D721Med (cell line): ENCODE measurements around the gene CNNM3.

Experiments used
- DNase-seq: peaks from one replicate; pipeline ENCODE4 v3.0.0; 2011; ENCODE audit warnings: low spot score; ENCODE audit not compliant: insufficient read length
- FAIRE-seq: peaks from 2 replicates; lab custom pipeline; 2011; peaks lifted over from hg19 to GRCh38; lab: Jason Lieb, UNC
- TF ChIP-seq, protein P1 (sequence below): IDR thresholded peaks from 2 replicates; pipeline ENCODE4 v1.5.1; 2012; ENCODE audit warnings: mild to moderate bottlenecking, control low read depth; ENCODE audit not compliant: insufficient read depth; ENCODE audit errors: missing control alignments

The CNNM3 gene

DNA sequence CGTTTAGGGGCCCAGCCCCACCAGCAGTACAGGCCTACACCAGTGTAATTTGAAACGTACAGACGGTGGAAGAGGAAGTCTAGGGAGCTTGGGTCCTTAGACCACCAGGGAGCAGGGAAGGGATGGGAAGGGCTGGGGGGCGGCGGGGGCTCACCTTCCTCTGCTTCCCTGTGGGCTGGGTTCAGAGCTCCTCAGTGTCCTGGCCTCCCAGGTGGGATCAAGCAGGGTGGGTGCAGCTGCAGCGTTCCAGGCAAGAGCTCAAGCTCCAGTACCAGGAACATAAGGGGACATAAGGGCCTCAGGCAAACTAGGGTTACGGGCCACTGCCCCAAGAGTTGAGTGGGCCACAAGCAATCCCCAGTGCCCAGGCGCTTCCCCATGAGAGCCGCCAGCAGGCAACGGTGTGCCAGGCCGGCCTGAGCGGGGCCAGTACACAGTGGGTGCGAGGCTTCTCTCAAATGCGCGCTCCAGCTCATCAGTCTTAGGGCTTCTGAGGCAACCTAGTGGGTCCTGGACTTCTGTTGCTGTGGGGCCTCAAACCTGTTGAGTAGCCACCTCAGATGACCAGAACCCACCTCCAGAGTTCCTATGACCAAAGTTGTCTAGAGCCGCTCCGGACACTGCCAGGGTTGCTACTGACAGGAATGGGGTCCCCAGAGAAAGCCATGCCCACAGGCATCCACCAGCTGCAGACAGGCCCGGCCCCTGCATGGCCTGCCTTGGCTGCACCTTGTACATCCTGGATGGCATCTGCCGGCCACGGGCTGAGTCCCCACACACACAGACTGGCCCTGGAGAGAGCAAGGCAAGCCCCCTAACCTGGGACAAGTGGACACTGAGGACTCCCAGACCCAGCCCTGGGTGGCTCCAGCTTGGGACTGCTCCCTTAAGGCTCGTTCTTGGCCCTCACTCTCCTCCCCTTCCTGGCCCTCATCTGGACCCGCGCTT is 22.6 kb downstream of the CNNM3 start:
- FAIRE-seq: no peak
- no peak for DNase-seq
- TF ChIP-seq, protein P1, sequence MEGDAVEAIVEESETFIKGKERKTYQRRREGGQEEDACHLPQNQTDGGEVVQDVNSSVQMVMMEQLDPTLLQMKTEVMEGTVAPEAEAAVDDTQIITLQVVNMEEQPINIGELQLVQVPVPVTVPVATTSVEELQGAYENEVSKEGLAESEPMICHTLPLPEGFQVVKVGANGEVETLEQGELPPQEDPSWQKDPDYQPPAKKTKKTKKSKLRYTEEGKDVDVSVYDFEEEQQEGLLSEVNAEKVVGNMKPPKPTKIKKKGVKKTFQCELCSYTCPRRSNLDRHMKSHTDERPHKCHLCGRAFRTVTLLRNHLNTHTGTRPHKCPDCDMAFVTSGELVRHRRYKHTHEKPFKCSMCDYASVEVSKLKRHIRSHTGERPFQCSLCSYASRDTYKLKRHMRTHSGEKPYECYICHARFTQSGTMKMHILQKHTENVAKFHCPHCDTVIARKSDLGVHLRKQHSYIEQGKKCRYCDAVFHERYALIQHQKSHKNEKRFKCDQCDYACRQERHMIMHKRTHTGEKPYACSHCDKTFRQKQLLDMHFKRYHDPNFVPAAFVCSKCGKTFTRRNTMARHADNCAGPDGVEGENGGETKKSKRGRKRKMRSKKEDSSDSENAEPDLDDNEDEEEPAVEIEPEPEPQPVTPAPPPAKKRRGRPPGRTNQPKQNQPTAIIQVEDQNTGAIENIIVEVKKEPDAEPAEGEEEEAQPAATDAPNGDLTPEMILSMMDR: no peak

DNA sequence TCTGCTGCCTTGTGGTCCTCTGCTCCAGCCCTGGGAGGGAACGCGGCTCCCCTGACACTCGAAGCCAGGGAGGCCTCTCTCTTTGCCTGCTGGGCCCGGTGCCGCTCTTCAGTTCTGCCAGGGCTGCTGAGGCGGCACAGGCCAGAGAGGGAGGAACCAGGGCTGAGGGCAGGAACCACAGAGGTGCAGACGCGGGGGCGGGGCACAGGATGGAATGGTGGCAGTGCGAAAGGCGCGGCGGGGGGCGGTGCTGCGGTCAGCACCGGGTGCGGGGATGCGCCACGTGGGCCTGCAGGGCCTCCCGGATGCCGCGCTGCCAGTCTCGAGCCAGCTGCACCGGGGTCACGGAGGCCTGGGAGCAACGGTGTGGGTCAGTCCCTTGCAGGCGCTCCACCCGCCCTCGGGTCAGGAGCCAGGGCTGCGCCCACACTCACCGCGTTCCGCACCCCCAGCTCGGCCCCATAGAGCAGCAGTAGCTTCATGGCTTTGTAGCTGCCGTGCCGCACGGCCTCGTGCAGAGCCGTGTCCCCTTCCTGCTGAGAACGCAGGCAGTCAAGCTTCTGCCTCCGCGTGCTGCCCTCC is 23.3 kb downstream of the CNNM3 start:
- TF ChIP-seq, protein P1: no peak
- no peak for FAIRE-seq
- no peak for DNase-seq

DNA sequence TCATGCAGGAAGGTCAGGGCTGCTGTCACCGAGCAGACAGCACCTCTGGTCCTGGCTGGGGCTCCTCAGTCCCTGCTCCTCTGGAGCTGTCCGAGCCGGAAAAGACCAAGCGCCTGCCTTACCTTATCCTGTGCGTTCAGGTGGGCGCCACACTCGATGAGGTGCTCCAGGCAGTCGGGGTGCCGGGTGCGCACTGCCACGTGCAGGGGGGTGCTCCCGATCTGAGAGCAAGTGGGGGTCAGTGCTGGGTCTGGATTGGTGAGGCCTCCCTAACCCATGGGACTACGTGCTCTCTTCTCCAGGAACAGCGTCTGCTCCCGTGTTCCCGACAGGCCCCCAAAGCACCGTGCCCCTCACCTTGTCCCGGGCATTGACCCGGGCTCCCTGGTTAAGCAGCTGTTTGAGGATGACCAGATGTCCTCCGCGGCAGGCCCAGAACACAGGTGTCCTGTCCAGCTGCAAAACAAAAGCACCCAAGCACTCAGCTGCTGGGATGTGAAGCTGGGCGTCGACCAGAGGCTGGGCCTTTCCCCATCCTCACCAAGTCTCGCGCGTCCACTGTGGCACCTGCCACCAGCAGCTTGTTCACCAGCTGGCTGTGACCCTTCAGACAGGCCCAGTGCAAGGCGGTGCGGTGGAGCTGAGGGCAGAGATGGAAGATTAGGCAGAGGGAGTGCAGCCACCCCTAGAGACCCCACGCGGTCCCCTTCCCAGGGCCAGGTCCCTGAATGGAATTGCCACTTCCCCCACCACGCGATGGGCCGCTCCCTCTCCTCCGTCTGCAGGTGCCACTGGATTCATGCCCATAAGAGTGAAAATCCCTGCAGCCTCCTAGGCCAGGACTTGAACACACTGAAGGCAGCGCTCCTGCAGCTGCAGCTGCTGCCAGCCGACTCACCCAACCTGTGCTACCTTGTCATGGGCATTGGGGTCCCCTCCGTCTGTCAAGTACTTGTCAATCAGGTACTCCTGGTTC is 24.1 kb downstream of the CNNM3 start:
- no peak for FAIRE-seq
- DNase-seq: no peak
- TF ChIP-seq, protein P1: no peak

DNA sequence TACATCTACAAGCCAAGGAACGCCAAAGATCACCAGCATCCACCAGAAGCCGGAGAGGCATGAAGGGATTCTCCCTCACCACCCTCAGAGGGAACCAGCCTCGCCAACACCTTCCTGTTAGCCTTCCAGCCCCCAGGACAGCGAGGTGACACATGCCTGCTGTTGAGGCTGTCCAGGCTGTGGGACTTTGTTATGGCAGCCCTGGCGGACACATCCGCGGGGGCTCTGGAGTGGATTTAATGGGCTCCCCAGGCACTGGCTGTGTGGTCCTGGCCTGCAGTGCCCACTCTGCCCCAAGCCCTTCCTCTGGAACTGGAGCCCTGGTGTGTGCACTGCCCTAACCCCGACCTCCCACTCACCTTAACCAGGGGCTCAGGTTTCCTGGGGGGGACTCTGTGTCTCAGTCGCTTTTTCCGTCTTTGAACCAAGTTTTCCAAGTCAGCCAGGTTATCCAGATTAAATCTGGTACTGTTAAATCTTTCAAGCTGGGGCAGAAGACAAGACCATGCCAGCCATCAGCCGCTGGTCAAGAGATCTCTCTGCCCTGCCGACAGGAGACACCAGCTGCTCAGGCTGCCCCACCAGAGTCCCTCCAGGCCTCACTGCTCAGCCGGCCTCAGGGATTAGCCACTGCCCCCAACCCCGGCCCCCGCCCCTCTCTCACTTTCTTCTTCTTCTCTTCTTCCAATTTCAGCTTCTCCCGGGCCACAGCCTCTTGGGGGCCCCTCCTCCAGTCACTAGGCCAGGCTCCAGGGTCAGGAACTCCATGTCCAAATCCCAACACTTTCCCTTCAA is 25.8 kb downstream of the CNNM3 start:
- FAIRE-seq (no peak), DNase-seq (no peak)
- TF ChIP-seq, protein P1: no peak

DNA sequence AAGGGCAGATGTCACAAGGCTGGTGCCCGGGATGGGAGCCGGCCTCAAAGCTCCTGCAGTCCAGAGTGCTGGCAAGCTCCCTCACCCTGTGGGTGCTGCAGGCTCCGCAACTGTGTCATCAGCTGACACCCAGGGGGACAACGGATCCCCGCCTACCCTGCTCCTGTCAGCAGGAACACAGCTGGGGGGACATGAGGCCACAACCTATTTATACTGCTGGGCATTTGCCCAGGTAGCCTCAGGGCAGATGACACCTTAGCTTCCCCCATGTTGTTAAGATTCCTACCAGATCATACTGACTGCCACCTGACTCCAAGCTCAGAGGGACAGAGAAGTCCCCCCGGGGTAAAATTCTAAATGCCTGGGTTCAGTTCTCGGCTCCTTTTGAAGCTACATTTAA is 26.5 kb downstream of the CNNM3 start:
- FAIRE-seq: no peak

More for the DNA sequence above, 26.5 kb downstream of the CNNM3 start:
- TF ChIP-seq, protein P1: no peak
- DNase-seq: no peak
